ENCODE data around the gene BFSP2.

BFSP2 gene

GRCh38 chr3:133439563-133439962, 39.7 kb downstream of the BFSP2 start:
- no peak for DNase-seq (ENCODE audit: extremely low read depth, low read depth)
- TF ChIP-seq CTCF (IDR thresholded peaks at IDR 0.05; ENCODE audit: low read depth, low read length) = no peak

GRCh38 chr3:133440652-133441051, 40.8 kb downstream of the BFSP2 start:
- no peak for TF ChIP-seq CTCF (IDR thresholded peaks at IDR 0.05; ENCODE audit: low read depth, low read length)
- DNase-seq (ENCODE audit: extremely low read depth, low read depth) = no peak

- no peak for TF ChIP-seq CTCF (IDR thresholded peaks at IDR 0.05; ENCODE audit: low read depth, low read length)
- no peak for DNase-seq (ENCODE audit: extremely low read depth, low read depth)
Measured at GRCh38 chr3:133441867-133442270, 42.0 kb downstream of the BFSP2 start.

- DNase-seq (ENCODE audit: extremely low read depth, low read depth) = no peak
- TF ChIP-seq CTCF (IDR thresholded peaks at IDR 0.05; ENCODE audit: low read depth, low read length) = no peak
Measured at GRCh38 chr3:133442518-133442917, 42.7 kb downstream of the BFSP2 start.

GRCh38 chr3:133443649-133444422, 44.0 kb downstream of the BFSP2 start:
- no peak for DNase-seq (ENCODE audit: extremely low read depth, low read depth)
- no peak for TF ChIP-seq CTCF (IDR thresholded peaks at IDR 0.05; ENCODE audit: low read depth, low read length)

GRCh38 chr3:133444423-133444774, 44.5 kb downstream of the BFSP2 start:
- TF ChIP-seq CTCF (IDR thresholded peaks at IDR 0.05; ENCODE audit: low read depth, low read length) = no peak
- no peak for DNase-seq (ENCODE audit: extremely low read depth, low read depth)

GRCh38 chr3:133445108-133445507, 45.3 kb downstream of the BFSP2 start:
- no peak for TF ChIP-seq CTCF (IDR thresholded peaks at IDR 0.05; ENCODE audit: low read depth, low read length)

More at GRCh38 chr3:133445108-133445507, 45.3 kb downstream of the BFSP2 start:
- DNase-seq (ENCODE audit: extremely low read depth, low read depth) = no peak

All from AG09319 (cell line).